Urinary bladder (tissue), 4 donors: ENCODE measurements around the gene PDE11A. TPM values are rescaled to one million over a fixed set of nuclear protein-coding genes. Genes with fewer than 3 reads are reported as not detected.

ENCODE experiments used
- DNase-seq: peaks from one replicate; pipeline ENCODE4 v3.0.0-alpha.2; 2015; ENCODE audit errors: extremely low spot score
- H3K27ac ChIP-seq: one replicate; pipeline ENCODE4 v1.5.1; 2013; ENCODE audit warnings: low read depth, mild to moderate bottlenecking, moderate library complexity
- H3K36me3 ChIP-seq: one replicate; pipeline ENCODE4 v1.6.1; 2013; ENCODE audit warnings: mild to moderate bottlenecking, moderate library complexity; ENCODE audit not compliant: insufficient read depth
- H3K4me1 ChIP-seq: one replicate; pipeline ENCODE4 v1.6.1; 2013; ENCODE audit warnings: mild to moderate bottlenecking, moderate library complexity; ENCODE audit not compliant: insufficient read depth
- H3K4me3 ChIP-seq: one replicate; pipeline ENCODE4 v1.5.1; 2013; ENCODE audit warnings: low read depth, low read length
- WGBS: extraction: QIAGEN DNeasy Blood & Tissue Kit; methylation state at CpG from one replicate; pipeline ENCODE4 v1.1.7; 2013; 5-methylcytosine and 5-hydroxymethylcytosine counted together
- polyA plus RNA-seq: library from polyadenylated mRNA; stranded (reverse); fragments of 200-250 nt; gene quantifications from one replicate; pipeline ENCODE4 v1.2.3, GENCODE V29; 2013
- total RNA-seq: library from RNA; depleted of rRNA; stranded (reverse); fragments of >200 nt; gene quantifications from one replicate; pipeline ENCODE4 v1.2.3, GENCODE V29; 2014
- donor health status: healthy with polysubstance abuse.
- donor health status: healthy.

Gene PDE11A
- total and polyA plus RNA-seq, 2 donors = 0.11 to 1.3 TPM

DNA sequence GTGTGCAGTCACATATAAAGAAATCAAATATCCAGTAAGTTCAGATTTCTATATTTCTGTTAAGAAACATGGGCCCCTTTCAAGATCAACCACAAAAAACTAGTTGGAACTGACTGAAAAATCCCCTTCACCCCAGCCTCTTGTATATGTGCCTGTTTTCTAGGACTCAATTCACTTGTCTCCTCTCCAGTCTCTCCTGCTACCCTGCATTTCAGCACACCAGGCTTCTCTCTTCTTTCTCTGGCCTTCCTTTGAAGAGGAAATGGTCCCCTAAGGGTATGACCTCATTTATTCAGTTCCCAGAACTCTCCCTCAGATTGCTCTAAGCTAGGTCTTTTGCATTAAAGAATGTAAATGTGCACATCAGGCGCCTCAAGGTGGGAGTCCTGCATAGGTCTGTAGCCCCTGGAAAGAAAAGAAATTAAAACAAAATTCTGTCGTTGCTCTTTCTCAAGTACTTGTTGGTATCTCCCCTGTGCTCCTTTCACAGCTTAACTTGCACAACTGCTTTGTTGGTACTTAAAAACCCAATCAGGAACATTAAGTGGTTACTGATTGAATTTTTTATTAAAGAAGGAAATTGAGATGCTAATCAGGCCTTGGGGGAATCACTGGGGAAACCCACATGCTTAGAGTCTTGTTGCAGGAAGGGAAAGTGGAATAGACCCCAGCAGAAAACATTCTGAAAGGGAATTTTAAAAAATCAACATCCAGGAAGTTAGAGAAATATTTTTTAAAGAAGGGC lies 401.6 kb downstream of the PDE11A start:
- H3K36me3 ChIP-seq = no peaks in the 10 kb centered on the region
- no peak overlapping the region for H3K27ac ChIP-seq
- WGBS = 67% methylated on average over 2 of the region's 2 CpGs
- DNase-seq = no peak
- H3K4me1 ChIP-seq = no peaks in the 10 kb centered on the region
- no peak overlapping the region for H3K4me3 ChIP-seq

DNA sequence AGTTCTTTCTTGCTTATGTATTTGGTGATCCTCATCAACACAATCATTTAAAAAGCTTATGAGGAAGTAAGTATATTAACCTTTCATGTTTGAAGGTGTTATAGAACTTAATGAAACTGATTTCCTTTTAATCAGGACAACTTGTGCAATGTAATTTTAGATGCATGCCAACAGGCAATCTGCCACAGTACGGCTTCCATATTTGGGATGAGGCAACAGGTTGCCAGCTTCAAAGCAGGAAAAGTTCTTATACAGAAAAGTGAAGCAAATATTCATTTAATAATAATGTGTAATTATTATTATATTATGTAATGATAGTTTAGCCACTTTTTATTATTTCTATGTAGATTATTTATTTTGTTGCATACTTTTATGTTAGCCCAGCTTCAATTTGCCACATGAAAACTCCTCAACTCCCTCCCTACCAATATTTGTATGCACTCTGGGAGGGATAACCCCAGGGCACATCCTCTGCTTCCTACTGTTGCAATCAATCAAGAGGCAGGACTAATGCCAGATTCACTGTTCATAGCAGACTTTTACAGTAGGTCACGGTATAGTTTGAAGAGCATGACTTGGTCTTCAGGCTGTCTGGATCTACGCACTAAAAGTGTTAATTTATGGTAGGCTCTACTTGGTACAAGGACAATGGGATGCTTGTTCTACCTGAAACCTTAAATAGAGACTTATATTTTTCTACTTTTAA lies 402.8 kb downstream of the PDE11A start:
- 85% methylated on average over 3 of the region's 3 CpGs for WGBS
- Histone ChIP-seq H3K4me3 (no peak overlapping the region), H3K4me1 (no peaks in the 10 kb centered on the region), H3K27ac (no peak overlapping the region), H3K36me3 (no peaks in the 10 kb centered on the region)
- DNase-seq = no peak

DNA sequence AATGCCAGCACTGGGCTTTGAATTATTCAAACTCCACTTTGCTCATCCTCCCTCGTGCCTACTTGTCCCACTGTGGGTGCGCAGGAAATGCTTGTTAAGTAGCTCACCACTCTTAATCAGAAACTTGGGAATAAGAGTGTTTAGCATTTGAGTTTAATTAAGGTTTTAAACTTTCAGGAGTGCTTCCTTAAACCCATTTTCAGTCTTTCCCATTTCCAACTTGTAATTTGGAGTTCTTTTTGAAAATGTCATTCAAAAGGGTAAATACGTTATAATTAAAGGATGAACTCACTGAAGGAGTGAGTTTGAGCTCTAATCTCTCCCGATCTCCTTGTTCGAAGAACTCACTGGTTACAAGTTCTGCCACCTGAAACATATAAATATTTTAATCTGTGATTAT lies 403.4 kb downstream of the PDE11A start:
- H3K4me3 ChIP-seq = no peak overlapping the region
- no peak for DNase-seq
- H3K4me1 ChIP-seq = no peaks in the 10 kb centered on the region
- WGBS = 85% methylated on average over 5 of the region's 5 CpGs
- H3K27ac ChIP-seq = no peak overlapping the region
- H3K36me3 ChIP-seq = no peaks in the 10 kb centered on the region

DNA sequence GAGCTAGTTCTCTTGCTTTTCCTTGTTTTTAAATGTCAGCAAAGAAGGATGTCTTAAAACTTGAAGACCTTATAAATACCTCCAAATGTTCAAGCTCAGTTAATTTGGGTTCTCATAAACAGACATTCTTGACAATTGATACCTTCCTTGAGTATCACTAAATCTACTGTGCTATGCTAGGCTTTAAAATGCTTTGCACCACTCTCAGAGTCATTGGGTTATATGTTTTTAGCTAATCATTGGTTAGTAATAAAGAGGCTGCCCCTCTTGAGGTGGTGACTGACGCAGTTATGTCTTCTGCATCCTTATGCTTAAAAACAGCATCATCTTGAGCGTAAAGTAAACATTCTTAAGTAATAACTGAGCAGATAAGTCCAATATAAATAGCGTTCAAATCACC lies 404.0 kb downstream of the PDE11A start:
- no peaks in the 10 kb centered on the region for H3K36me3 ChIP-seq
- H3K4me3 ChIP-seq = no peak overlapping the region
- no peak overlapping the region for H3K27ac ChIP-seq
- H3K4me1 ChIP-seq = no peaks in the 10 kb centered on the region
- WGBS = 90% methylated on average over 3 of the region's 3 CpGs
- no peak for DNase-seq

DNA sequence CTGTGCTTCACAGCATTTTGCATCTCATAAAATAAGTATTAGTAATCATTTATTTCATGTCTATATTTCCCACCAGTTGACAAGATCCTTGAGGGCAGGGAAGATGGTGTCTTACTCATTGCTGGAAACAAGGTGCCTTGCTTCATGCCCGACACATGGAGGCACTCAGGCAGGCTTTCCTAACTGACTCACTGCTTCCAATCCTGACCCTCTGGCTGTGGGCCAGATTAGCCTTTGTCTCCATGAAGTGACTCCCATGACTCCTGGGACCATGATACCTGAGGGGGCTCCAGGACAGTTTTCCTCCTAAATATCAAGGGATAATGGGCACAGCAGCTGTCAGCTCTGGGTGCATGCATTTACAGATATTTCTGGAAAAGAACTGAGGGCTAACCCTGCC lies 405.0 kb downstream of the PDE11A start:
- Histone ChIP-seq H3K27ac (no peak overlapping the region), H3K36me3 (no peaks in the 10 kb centered on the region), H3K4me3 (no peak overlapping the region), H3K4me1 (no peaks in the 10 kb centered on the region)
- no peak for DNase-seq
- WGBS = 0% methylated on average over 1 of the region's 1 CpG

DNA sequence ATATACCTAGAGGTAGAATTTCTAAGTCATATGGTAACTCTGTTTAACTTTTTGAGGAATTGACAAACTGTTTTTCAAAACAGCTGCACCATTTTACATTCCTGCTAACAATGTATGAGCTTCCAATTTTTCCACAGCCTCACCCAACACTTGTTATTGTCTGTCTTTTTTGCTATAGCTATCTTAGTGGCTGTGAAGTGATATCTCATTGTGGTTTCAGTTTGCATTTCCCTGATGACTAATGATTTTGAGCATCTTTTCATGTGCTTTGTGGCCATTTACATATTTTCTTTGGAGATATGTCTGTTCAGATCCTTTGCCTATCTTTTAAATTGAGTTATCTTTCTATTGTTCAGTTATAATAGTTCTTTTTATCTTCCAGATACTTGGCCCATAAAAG lies 406.2 kb downstream of the PDE11A start:
- no peaks in the 10 kb centered on the region for H3K36me3 ChIP-seq
- no peak overlapping the region for H3K4me3 ChIP-seq
- DNase-seq = no peak
- no peaks in the 10 kb centered on the region for H3K4me1 ChIP-seq
- H3K27ac ChIP-seq = no peak overlapping the region

DNA sequence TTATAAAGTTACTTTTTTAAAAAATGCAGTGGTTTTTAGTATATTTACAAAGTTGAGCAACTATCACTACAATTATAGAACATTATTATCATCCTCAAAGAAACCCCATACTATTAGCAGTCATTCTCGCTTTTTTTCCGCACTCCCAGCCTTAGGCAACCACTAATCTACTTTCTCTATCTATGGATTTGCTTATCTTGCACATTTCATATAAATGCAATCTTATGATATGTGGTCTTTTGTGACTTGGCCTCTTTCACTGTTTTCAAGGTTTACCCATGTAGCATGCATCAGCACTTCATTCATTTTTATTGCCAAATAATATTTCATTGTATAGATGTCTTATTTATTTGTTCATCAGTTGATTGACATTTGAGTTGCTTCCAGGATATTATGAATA lies 406.6 kb downstream of the PDE11A start:
- 41% methylated on average over 2 of the region's 2 CpGs for WGBS
- Histone ChIP-seq H3K36me3 (no peaks in the 10 kb centered on the region), H3K4me3 (no peak overlapping the region), H3K4me1 (no peaks in the 10 kb centered on the region), H3K27ac (no peak overlapping the region)
- DNase-seq = no peak

DNA sequence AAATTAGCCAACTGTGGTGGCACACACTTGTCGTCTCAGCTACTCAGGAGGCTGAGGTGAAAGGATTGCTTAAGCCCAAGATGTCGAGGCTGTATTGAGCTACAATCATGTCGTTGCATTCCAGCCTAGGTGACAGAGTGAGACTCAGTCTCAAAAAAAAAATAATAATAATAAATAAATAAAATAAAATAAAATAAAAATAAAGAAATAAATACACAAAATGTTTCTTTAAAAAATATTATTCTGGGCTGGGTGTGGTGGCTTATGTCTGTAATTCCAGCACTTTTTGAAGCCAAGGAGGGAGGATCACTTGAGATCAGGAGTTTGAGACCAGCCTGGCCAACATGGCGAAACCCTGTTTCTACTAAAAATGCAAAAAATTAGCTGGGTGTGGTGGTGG lies 407.2 kb downstream of the PDE11A start:
- no peaks in the 10 kb centered on the region for H3K4me1 ChIP-seq
- WGBS = 74% methylated on average over 4 of the region's 4 CpGs
- H3K27ac ChIP-seq = no peak overlapping the region
- DNase-seq = no peak
- H3K36me3 ChIP-seq = no peaks in the 10 kb centered on the region
- H3K4me3 ChIP-seq = no peak overlapping the region

DNA sequence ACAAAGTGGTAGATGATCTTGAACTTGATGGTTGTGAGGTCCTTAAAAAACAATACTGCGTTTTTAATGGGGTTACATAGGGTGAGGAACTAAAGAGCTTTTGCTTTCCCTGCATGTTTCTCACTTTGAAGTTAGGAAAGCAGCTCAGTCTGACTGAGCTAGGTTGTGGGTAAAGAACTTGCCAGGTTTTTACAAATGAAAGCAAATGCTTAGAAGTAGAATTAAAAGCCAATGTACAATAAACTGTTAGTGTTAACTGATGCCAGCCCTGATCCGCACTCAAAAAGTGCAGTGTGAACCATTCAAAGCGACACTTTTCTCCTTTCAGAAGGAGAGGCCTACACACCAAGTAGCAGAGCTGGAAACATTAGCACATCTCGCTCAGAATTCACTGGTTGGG lies 409.7 kb downstream of the PDE11A start:
- Histone ChIP-seq H3K4me1 (no peaks in the 10 kb centered on the region), H3K4me3 (no peak overlapping the region), H3K27ac (no peak overlapping the region), H3K36me3 (no peaks in the 10 kb centered on the region)
- WGBS = 69% methylated on average over 4 of the region's 4 CpGs
- DNase-seq = no peak

DNA sequence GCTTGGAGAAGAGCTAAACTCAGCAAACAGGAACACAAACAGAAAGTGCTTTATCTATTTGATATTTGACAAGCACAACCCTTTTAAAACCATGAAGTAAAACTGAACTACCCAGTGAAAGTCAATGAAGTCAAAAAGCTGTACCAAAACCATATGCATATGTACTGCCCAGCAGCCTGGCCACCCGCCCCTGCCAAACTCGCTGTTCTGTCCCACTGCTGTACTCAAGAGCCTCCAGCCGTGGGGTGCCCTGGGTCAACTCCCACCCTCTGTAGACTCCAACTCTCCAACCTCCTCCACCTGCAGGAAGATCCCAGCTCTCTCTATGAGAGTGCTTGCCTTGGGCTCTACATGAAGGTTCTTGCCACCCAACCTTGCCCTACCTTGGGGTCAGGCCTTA lies 411.8 kb downstream of the PDE11A start:
- no peak overlapping the region for H3K4me3 ChIP-seq
- 65% methylated on average over 3 of the region's 3 CpGs for WGBS
- no peaks in the 10 kb centered on the region for H3K4me1 ChIP-seq
- H3K27ac ChIP-seq = no peak overlapping the region
- no peak for DNase-seq
- no peaks in the 10 kb centered on the region for H3K36me3 ChIP-seq

DNA sequence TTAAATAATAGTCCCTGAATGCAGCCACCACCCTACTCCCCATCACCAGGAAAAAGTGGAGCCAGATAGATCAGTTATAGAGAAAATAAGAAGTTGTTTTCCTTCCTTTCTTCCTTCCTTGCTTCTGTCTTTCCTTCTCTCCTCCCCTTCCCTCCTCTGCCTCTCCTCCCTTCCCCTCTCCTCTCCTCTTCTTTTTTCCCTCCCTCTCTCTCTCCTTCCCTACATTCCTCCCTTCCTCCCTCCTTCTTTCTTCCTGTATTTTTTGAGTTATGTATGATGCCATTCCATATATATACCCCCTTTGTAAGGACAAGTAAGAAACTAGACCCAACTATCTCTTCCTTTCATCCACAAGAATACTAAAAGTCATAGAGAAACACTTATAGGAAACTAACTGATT lies 414.3 kb downstream of the PDE11A start:
- Histone ChIP-seq H3K27ac (no peak overlapping the region), H3K4me3 (no peak overlapping the region), H3K4me1 (no peaks in the 10 kb centered on the region), H3K36me3 (no peaks in the 10 kb centered on the region)
- DNase-seq = no peak

DNA sequence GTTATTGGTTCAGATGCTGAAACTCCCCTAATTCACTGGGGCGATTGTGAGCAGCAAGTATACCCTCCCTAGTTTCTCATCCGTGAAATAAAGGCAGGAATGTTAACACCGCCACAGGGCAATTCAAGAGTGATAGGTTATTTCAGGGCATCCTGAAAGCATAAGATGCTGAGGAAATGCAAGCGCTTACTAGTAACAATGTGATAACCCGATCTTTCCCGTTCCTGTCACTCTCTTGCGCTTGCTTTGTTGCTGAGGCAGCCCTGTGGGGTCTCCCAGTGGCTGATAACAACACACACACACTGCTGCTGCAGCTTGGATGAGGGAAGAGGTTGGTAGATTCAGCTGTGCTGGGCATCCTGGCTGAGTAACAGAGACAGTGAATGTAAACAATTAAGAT lies 420.7 kb downstream of the PDE11A start:
- no peak overlapping the region for H3K4me3 ChIP-seq
- H3K27ac ChIP-seq = no peak overlapping the region
- no peaks in the 10 kb centered on the region for H3K36me3 ChIP-seq
- DNase-seq = no peak
- 48% methylated on average over 7 of the region's 7 CpGs for WGBS
- H3K4me1 ChIP-seq = no peaks in the 10 kb centered on the region

DNA sequence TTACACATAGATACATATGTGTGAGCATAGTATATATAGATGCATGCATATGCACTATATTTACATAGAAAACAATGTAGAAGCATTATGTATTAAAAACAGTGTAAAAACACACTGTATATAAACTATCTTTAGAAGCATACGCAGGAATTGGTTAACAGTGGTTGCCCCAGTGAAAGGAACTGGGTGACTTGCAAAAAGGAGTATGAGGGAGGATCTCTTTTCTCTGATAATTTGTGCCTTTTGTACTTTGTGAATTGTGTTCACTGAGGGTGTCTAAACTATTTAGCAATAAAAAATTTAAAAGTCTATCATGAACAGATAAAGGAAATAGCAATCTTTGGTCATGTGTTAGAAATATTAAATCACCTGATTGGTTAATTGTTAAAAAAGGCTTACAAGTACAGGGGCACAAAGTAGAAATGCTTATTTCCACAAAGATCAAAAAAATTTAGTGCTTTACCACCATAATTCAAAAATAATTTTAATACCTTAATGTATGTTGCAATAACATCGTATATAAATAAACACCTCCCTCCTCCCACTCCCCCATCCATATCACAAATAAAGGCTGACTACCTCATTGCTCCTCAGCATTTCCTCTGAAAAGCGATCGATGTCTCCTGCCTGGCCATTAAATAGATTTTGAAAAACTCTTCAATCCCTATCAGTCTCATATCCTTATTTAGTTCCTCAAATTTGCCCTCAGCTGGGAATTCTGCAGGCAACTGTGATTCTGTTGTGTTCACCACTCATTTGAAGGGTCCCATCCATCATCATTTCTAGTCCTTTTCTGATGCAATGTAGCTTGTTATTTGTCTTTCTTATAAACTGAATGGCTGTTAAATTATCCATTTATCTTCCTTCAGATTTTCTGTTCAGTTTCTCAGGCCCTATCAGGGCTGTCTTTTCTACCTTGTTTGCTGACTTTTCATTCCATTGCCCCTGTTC lies 422.7 kb downstream of the PDE11A start:
- no peak overlapping the region for H3K27ac ChIP-seq
- no peak for DNase-seq
- no peaks in the 10 kb centered on the region for H3K4me1 ChIP-seq
- no peaks in the 10 kb centered on the region for H3K36me3 ChIP-seq
- 63% methylated on average over 4 of the region's 4 CpGs for WGBS
- no peak overlapping the region for H3K4me3 ChIP-seq

DNA sequence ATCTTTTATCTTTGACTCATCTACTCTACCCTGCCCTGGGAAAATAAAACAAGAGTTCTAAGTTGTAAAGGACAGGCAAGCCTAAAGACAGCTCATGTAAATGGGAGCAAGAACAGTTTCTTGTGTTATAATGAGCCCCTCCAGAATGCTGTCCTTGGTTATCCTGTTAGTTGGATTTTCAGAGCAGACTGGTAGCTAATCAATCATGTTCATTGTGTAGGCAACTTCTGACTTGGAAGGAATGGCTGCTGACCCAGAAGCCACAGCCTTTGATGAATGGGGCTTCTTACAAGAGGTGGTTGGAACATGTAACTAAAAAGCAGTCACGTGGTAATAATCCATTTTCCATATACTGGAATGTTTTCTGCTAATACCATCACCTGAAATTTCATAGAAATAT lies 425.8 kb downstream of the PDE11A start:
- WGBS = 80% methylated on average over 1 of the region's 1 CpG
- Histone ChIP-seq H3K4me1 (no peaks in the 10 kb centered on the region), H3K27ac (no peak overlapping the region), H3K4me3 (no peak overlapping the region), H3K36me3 (no peaks in the 10 kb centered on the region)
- DNase-seq = no peak
